OCI-M1 (cell line): ENCODE results near the gene NOP14.
A peak's percentile ranks its signal among the peaks of the same experiment; 100 is the strongest.
"Not testable (repeated sequence)": the region's sequence is repeated elsewhere in the genome, so short reads cannot be mapped to it uniquely, and the experiment has no call there.

Source experiments
- DNase-seq: peaks from one replicate; lab custom pipeline; 2025; lab: John Stamatoyannopoulos, UW

The NOP14 gene

DNA sequence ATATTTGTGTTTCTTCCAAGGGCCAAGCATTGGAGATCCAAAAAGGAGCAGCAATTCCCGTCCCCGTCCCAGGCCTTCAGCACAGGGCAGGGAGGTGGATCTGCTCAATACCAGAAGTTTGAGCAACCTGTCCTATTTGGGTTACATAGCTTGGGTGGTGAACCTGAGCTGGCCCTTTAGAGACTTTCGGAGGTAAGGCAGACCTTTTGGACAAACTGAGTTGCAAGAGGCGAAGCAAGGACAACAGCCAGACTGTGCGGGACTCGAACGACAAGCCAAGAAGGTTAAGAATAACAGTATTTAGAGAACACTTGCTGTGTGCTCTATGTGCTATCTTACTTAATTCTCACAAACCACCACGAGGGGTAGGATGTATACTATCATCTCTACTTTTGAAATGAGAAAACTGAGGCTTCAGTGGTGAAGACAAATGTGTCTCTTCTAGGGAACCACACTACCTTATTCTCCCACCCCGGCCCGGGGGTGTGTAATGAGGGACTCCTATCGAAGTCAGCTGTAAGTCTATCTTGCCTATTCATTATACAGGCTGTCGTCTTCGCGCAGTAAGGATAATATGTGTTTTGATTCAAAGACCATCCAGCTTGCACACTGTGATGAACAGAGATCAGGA, 1.3 kb downstream of the NOP14 start:
- peak; percentile 77 for DNase-seq

DNA sequence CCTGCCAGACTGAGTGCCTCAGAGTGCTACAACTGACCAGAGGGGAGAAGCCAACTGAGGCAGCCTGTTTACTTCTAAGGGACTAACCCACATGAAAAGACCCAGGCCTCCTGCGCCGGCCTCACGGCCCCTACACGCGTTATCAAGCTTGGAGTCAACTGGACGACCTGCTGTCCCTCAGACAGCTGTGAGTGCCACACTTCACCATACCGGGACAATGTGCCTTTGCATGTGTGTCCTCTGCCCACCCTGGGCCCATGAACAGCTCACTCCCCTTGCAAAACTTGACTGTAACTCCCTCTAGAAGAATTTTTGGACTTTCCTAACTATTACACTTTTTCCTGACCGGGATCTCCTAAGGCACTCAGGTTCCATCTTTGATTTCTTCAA, 1.8 kb downstream of the NOP14 start:
- peak; percentile 56 for DNase-seq

DNA sequence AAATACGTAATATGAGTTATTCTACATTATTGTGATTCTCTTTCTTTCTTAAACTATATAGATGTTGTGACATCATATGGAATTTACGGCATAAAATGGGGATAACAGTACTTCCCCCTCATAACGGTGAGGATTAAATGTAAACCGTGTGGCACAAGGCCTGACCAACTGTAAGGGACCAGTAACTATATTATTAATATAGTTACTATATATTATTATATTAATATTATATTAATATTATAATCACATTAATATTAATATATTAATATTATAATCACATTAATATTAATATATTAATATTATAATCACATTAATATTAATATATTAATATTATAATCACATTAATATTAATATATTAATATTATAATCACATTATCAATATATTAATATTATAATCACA, 2.8 kb downstream of the NOP14 start:
- DNase-seq, result not testable (repeated sequence)

DNA sequence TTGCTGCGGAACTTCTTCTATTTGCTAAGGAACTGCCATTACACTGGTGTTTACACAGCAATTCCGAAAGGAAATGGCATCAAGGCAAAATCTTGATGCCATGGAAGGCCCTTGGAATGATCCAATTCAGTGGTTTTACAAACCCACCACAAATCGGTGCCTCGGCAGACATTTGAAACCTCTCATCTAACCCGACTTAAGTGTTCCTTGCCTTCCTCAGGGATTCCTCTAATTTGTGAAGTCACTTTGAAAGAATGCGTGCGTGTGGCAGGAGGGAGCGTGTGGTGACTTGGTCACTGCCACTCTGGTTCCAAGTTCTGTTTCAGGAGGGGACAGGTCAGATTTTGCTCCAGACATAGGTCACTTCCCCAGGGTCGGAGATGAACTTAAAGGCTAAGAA, 4.8 kb downstream of the NOP14 start:
- DNase-seq, result no peak

DNA sequence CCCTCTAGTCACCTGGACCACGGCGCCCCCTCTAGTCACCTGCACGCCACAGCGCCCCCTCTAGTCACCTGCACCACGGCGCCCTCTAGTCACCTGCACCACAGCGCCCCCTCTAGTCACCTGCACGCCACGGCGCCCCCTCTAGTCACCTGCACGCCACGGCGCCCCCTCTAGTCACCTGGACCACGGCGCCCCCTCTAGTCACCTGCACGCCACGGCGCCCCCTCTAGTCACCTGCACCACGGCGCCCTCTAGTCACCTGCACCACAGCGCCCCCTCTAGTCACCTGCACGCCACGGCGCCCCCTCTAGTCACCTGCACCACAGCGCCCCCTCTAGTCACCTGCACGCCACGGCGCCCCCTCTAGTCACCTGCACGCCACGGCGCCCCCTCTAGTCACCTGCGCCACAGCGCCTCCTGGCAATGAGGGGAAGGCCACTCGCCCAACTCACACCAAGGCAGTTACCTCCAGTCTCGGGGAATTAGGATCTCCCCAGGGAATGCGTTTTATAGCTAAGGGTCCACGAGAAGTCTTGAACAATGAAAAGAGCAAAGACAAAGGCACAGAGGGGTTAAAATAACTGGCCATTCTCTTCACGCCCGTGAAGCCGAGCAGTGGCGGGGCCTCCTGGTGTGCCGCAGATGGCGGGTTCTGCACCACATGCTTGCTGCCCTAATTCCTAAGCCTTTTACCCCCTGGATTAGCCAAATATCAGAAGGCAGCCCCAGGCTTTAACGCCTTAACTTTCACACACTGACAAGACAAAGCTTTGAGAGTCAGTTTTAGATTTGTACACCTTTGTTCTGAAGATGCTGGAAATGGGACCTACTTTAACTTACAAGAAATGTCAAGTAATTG, 7.8 kb downstream of the NOP14 start:
- not testable (repeated sequence) for DNase-seq

DNA sequence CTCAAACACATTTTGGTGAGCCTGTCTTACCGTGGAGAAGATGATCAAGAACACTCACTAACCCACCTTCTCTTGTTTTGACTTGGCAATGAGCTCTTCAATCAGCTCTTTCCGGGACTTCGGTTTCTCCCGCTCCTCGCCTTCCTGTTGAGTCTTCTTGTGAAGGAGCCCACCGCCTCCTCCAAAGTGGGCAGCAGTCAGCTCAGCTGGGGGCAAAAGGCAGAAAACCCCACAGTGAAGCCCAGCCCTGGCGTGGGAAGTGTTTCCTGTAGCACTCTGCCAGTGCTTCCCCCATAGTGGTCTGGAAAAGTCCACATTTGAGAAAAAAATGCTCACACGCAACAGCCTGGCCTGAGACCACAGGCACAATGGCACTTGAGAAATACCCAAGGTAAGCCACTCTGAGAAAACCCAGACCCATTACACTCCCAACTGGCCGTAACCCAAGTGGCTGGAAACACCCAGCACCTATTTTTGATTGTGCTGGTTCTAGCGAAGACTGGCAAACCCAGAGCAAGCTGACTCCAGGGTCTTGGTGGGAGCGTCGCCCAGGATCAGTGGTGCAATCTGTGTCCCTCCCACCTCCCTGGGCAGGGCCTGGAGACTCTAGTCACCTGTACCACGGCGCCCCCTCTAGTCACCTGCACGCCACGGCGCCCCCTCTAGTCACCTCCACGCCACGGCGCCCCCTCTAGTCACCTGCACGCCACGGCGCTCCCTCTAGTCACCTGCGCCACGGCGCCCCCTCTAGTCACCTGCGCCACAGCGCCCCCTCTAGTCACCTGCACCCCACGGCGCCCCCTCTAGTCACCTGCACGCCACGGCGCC, 8.6 kb downstream of the NOP14 start:
- no peak for DNase-seq

DNA sequence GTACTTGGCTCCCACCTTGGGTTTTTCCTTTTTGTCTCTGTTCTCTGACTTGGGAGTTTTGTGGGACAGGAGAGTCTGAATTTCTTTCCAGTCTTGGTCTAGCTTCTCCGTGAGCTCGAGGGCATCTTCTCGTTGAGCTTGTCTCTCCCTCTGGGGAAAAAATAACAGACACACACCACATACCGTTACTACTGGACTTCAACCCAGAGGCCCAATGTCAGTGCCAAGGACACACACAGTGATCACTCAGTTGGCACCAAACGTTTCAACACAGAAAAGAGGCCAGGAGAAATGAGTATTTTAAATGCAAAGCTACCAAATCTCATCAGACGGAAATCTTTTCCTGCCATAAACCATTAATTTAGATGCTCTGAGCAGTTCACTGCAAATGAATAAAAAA, 9.7 kb downstream of the NOP14 start:
- no peak for DNase-seq

DNA sequence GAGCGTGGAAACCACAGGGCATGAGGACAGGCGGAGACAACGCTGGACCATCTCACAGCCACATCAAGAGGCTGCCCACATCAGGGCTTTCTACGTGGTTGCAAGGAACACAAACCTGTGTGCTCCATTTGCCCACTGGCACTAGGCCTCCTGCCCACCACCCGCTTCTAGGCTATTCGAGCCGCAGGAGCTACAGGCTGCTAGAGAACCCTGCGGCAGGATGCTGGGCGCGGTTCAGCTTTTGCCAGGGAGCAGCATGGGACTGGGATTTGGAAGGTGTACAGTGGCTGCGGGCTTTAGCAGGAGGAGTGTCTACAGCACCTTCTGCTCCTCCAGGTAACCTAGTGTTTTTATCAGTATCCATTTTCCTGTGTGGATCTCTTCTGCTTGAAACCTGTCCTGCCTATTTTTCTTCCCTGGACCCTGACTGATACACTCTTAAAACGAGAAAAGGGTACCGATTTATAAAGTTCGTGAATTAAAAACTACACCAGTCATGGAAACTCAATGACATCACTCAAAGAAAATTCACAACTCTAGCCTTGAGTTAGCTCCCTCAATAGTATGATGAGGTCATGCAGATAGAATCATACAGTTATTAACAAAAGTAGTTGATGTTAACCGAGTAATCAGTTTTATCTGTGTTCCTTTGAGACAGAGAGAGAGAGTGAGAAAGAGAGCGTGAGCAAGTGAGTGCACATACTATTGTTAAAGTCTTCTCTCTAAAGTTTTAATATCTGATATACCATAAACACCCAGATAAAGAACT, 12.8 kb downstream of the NOP14 start:
- no peak for DNase-seq

DNA sequence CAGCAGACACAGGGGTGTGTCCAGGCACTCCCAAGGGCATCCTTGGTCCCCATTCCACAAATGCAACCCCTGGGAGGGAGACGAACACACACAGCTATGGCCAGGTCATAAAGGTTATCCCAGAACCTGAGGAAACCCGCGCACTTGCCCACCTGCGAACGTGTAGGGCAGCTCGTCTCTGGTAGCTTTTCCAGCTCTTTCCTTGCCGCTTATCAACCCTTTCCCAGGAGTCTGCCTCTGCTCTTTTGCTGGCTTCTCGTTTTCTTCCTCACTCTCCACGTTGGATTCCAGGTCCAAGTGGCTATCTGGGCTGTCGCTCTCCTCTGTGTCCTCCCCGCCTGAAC, 13.5 kb downstream of the NOP14 start:
- no peak for DNase-seq

DNA sequence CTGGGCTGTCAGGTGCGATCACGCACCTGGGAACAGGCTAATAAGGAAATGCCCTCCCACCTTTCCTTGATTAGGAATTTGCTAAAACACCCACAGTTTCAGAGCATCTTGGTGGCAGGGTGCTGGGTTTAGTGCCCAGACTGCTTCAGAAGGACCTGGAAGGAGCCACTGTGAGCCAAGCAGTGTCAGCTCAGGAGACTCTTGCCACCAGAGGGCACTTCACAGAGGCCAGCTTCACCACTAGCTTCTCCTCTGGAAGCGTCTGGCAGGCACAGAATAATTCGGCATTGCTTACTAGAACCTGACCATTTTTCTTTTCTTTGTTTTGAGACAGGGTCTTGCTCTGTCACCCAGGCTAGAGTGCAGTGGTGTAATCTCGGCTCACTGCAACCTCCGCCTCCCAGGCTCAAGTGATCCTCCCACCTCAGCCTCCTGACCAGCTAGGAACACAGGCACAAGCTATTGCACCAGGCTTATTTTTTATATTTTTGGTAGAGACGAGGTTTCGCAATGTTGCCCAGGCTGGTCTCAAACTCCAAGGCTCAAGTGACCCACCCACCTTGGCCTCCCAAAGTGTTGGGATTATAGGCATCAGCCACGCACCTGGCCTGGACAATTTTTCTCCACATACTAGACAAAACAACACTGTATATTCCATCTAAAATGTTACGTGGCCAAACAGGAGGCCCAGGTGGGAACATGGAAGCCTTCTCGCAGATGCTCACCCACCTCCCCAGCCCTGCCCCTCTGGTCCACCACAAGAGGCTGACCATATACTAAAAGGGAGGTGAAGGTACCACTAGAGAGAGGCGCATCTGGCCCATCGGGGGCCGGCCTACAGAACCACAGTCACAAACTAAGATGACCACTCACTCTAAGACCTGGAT, 14.1 kb downstream of the NOP14 start:
- peak; percentile 19 for DNase-seq

DNA sequence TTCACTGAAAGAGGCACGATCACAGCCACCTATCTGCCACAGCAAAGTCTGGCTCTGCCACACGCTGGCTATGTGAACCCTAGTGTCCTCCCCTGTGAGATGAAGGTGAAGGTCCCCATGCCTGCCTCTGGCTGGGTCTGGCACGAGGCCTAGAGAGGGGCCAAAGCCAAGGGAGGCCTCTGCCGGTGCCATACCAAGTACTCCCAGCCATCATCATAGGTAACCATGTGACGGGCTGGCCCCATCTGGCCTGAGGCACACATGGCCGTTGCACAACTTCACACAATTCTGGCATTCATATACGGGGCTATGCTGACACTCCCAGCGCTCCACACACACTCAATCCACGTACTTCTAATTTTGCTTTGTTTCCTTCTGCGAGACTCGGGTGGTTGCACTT, 15.3 kb downstream of the NOP14 start:
- DNase-seq, result no peak

DNA sequence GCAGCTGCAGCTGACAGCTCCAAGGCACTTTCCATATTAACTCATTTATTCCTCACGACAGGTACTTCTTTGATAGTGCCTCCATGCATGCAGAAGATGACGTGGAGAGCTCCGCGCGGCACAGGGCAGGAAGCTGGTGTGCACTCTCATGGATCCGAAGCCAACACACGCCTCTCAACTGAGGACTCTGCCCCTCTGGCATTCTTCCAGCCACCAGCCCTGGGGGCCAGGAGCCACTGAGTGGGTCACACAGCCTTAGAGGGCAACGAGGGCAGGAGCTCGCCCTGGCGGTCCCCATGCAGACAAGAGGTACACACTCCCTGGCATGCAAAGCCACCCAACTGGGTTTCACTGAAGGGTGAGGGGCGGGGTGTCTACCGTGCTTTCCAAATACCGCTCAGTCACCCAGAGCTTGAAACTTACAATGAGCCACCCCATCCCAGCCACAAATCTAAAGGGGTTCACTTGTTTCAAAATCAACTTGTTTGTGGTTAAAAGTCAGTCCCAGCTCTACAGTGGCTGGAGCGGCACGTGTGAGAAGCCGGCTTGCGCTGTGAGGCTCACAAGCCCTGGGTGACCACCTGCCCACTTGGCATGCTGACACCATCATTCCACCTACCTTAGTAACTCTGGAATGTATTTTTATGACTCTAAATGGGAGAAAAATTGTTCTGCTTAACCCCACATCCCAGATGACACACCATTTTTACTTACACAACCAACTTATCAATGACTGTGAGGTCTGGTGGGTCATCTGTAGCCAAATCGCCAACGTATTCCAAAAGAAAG, 16.2 kb downstream of the NOP14 start:
- no peak for DNase-seq

DNA sequence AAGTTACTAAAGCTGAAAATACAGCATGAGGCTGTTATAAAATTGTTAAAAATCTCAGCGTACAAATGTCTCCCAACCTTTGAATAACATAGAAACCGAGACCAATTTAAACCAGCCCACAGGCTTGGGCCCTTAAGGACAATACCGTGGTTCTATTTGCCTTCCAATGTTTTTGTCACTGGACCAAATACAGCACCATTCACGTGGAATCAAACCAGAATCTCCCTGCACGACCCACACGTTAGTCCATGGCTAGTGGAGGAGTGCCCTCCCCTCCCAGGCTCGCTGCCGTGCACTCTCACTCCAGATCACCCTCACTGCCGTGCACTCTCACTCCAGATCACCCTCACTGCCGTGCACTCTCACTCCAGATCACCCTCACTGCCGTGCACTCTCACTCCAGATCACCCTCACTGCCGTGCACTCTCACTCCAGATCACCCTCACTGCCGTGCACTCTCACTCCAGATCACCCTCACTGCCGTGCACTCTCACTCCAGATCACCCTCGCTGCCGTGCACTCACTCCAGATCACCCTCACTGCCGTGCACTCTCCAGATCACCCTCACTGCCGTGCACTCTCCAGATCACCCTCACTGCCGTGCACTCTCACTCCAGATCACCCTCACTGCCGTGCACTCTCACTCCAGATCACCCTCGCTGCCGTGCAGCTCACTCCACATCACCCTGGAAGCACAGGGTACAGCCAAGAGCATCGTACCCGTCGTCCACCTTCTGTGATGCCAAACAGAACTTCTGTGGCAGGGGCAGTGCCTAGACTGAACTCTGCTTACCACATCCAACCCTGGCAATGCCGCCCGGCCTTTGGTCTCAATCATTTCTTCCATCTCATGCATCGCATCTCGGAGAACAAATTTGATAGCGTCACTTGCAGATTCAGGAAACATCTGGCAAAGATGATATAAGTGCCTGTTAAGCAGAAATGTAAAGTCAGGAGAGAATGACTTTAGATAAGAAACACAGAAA, 17.3 kb downstream of the NOP14 start:
- not testable (repeated sequence) for DNase-seq

DNA sequence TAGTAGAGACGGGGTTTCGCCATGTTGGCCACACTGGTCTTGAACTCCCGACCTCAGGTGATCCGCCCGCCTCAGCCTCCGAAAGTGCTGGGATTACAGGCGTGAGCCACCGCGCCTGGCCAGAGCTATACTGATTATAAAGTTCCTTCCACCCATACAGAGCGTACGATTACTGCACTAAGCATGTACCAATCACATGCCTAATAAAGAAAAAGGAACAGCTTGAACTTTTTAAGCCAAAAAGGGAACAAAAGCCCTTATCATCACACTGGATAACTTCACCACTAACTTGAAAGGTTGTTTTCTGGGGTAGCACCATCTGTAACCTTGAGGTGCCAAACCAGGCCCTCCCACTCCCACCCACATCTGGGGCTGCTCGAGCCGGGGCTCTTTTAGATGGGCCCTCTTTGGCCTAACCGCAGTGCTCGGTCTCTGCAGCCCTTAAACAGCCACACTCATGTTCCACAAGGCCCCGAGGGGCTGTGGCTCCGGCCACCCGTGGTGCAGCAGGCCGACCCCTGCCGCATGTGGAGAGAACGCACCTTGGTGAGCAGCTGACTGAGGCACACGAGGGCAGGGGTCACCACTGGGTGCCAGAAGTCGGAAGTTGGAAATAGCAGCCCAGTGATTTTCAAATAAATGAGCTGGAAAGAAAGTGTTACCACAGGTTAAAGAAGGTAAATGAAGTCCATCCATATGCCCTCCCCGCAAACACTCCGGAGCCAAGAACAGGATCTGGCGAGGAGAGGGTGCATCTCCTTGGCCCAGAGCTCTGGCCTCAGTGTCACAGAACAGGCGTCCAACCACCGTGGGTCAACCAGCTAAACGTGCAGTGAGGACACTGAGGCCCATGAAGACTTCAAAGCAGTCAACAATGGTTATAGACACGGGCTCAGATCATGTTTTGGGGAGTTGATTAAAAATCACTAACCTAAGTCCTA, 18.4 kb downstream of the NOP14 start:
- no peak for DNase-seq

DNA sequence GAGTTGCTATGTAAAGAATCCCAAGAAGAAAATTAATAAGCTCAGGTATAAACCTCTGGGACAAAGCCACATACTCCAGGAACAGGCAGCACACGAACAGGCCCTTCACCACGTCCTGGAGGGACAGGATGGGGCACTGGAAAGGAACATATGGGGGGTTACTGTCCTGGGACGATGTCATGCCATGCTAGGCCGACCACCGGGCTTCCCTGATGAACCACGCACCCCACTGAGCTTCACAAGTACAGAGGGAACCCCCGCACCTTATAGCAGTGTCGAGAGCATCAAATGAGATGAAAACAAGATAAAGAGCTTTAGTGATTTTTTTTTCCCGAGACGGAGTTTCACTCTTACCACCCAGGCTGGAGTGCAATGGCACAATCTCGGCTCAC, 19.1 kb downstream of the NOP14 start:
- no peak for DNase-seq

DNA sequence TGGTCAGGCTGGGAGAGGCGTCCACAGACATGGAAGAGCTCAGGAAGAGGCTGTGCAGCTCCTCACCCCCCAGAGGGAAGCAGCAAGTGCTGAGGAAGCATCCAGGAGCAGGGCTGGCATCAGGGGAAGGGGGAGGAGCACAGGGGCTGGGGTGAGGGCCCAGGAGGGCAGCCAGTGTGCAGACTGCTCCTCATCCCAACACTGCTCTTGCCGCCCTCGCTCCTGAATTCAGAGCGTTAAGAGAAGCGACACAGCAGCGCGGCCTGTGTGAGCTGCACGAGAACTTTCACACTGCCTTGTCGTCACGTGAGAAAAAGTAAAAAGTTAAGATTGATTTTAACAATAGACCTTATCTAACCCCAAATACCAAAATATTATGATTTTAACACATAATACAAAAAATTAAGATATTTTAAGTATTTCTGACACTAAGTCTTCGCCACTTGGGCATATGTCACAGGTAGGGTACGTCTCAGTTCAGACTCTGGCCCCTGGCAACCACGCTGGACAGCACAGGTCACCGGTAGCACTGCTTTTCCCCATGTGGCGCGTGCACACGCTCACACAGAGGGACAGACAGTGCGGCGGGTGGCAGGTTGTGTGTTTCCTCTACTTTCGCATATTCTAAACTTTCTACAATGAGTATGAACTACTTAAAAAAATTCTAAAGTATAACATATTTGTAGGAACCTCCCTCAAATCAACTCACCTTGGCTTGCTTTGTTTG, 19.7 kb downstream of the NOP14 start:
- no peak for DNase-seq
